Right forelimb (tissue), 1 donor: Measurements from ENCODE around the gene TUFT1.

Source experiments
- DNase-seq: peaks from one replicate; pipeline ENCODE4 v3.0.0-alpha.2; 2018

Gene TUFT1

GRCh38 chr1:151539321-151540020 is 638 bp upstream of the TUFT1 start:
- peak; percentile 75 for DNase-seq

DNA sequence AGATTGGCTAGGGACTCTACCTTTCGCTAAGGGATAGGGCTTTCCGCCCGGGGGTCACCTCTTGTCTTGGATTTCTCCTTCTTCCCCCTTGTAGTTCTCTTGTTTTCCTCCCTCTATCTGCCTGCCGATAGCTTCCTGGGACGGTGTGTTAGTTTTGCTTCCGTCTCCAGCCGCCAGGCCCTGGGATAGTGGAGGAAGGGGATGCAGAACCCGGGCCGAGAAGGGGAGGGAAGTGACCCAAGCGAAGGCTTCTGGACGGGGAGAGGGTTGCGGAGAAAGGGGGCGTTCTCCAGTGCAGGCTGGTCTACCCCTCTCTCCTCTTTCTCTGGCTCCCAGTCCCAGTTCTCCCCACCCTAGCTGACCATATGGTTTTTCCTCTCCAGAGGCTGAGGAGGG is 871 bp downstream of the TUFT1 start:
- no peak for DNase-seq

GRCh38 chr1:151541752-151542151 is 1.6 kb downstream of the TUFT1 start:
- DNase-seq = no peak

- DNase-seq = no peak
Measured at GRCh38 chr1:151542710-151543129, 2.6 kb downstream of the TUFT1 start.

DNA sequence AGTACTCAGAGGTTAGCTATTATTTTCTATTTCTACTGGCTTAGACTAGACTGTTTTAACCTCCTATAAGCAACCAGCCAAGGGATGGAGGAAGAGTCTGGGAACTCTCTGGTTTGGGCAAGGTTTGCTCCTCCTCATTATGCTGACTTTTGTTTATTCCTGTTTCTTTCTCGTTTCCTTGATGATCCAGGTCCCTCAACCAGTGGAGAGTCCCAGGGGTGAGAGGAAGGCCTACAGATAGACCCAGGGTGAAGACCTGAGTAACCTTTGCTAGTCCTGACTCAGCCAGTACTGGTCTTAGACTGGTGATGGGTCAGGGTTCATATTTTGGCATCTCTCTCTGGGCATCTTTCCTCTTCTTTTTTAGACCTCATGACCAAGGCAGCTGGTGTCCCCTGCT is 5.4 kb downstream of the TUFT1 start:
- DNase-seq = no peak

GRCh38 chr1:151546011-151546925 is 6.2 kb downstream of the TUFT1 start:
- DNase-seq = no peak

DNA sequence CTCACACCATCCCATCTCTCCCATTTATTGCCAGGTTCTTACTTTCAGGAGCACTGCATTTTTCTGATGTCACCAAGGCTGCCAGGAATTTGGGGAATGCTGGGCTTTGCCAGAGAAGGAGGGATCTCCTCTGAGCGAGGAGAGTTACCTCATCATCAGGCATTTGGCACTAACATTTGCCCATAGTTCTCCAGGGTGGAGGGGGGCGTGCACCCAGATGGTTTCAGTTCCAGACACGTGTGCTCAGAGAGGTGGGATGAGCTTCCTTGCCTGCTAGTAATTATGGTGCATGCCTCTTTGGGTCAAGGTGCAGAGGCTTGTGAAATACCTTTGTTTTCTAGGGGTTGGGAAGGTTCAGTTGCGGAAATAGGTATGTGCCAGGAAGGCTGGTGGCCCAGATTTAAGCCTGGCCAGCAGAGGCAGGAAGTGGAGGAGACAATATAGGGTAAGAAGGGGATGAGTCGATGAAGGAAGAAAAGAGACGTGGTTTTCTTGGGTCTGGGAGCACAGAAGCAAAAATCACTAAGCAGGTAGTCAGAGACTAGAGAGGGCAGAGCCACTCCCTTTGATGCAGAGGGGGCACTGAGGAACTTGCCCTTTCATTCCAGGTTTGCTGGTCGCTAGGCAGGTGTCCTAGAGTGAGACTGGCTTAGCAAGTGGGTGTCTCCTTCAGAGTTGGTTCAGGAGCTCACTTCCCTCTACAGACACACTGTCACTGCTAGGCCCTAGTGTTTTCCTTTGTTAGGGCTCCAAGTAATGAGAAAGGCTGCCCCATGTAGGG is 7.2 kb downstream of the TUFT1 start:
- peak; percentile 69 for DNase-seq

DNA sequence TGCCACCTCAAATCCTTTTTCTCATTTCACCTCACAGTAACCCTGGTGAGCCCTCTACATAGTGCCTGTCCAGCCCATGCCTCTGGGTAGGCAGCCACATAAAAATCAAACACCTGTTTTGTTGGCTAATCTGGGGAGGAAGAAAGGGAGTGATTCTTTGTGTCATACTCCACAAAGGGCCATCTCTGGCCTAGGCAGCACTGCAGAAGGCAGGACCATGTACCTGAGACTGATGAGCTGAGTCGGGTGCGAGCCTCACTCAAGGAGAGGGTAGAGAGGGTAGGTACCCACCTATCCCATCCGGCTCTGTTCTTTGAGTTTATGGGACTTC is 7.8 kb downstream of the TUFT1 start:
- DNase-seq = no peak

GRCh38 chr1:151549199-151549598 is 9.1 kb downstream of the TUFT1 start:
- no peak for DNase-seq

DNA sequence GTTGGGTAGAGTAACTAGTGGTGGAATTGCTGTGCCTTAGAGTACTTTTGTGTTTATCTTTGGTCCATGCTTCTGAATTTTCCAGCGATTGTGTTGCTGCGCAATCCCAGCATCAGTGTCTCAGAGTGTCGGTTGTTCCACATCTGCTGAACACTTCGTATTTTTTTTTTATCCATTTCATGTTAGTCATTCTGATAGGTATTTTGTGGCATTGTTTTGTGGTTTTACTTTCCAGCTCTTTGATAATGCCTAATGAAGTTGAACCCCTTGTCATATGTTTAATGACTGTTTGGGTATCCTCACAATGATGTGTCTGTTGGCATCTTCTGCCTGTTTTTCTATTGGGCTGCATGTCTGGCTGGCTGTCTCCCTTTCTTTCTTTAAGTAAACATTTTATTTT is 13.6 kb downstream of the TUFT1 start:
- no peak for DNase-seq

DNA sequence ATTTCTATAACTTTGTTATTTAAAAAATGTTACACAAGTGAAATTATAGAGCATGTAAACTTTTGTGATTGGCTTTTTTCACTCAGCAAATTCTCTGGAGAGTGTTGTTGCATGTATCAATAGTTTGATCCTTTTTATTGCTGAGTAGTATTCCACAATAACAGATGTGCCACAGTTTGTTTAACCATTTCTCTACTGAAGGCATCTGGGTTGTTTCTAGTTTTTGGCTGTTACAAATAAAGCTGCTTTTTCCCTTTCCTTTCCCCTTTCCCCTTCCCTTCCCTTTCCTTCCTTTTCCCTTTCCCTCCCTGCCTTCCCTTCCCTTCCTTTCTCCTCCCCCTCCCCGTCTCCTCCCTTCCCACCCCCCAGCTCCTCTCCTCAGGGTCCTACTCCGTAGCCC is 15.9 kb downstream of the TUFT1 start:
- no peak for DNase-seq

DNA sequence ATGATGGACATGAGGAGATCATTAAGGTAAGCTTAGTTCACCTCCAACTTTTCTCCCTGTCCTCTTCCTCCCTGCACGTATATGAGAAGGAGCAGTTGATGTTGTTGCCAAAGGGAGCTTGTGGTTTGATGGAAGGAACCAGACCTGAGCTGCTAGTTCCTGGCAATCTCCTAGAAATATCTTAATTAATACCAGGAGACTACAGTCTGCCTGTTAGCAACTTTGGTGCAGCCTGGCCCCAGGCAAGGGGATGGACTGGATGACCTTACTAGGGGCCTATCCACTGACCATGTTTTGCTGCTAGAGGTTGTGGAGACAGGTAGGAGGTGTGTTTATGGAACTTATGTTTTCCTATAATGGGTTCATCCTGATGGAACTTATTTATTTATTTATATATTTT is 22.6 kb downstream of the TUFT1 start:
- no peak for DNase-seq

GRCh38 chr1:151563376-151563775 is 23.3 kb downstream of the TUFT1 start:
- DNase-seq = no peak

- DNase-seq = no peak
Measured at GRCh38 chr1:151565502-151566189, 25.5 kb downstream of the TUFT1 start.

DNA sequence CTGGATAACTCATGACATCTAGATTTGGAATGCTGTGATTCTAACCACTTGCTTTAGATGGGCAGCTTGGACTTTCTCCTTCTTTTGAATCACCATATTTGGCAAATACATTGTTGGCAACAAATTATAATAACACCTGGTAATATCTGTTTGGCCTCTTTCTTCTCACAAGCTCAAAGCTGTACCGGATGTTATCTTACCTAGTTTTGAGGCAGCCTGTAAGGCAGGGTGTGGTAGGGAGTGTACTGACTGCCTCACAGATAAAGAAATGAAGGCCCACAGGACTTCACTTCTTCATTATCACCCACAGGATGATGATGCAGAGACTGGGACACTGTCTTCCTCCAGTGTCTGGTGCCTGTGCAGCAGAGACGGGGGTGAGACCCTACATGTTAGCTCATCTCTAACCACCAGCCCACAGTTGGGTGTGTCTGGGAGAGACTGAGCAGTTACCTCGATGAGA is 28.5 kb downstream of the TUFT1 start:
- DNase-seq = no peak

DNA sequence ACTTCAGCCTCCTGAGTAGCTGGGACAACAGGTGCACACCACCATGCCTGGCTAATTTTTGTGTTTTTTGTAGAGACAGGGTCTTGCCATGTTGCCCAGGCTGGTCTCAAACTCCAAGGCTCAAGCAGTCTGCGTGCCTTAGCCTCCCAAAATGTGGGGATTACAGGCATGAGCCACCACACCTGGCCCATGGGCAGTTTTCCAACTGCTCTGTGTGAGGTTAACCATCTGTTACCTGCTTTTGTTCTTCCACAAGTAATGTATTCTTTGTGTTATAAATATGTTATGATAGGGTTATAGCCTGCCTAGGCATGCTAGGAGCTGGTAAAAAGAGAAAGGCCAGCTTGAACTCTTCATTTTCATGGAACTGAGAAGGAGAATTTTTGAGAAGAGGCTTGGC is 30.7 kb downstream of the TUFT1 start:
- no peak for DNase-seq

DNA sequence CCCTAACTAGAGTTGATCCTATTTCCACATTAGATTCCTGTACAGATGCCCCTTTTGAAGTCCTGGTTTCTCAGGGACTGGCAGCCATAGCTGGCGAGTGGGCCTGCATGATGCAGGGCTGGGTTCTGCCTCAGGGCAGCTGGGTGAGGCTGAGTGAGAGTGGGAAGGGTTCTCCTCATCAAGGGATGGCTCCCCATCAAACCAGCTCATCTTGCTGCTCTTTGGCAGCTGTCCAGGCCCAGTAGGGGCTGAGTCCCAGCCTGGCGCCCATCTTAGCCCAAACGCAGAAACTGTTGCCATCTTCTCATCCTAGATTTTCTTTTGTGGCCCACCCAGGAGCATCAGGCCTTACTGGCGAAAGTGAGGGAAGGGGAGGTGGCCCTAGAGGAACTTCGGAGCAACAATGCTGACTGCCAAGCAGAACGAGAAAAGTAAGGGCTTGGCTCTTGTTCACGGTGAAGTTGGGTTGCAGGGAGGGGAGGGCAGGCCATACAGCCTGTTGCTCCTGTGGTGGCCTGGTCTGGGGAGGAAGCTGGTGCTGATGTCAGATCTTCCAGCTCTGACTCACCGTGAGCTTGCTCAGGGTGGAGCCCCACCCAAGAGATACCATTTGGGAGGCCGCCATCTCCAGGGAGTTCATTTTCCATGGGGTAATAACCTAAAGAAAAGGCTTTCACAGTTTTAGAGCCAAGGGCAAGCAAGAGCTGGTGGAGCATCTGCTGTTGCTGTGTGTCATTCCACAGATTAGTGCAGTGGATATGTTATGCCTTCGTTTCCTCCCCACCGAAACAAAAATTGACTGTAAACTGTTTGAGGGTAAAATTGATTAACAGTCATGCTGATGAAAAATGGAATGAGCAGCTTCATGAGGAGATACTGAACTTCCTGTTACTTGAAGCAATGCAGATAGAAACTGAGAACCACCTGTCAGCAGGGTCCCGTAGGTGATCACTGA is 34.7 kb downstream of the TUFT1 start:
- no peak for DNase-seq

DNA sequence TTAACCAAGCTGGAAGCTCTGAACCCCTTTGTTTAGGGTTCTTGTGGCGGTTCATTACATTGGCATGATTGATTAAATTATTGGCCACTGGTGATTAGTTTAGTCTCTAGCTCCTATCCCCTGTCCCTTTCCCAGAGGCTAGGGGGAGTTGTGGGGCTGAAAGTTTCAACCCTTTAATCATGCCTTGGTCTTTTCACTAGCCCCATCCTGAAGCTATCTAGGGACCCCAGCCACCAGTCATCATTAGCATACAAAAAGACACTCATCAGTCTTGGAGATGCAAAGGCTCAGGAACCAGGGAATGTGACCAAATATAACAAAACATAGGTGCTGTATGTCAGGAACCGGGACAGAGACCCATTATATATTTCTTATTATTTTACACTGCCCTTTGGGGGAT is 37.1 kb downstream of the TUFT1 start:
- no peak for DNase-seq

DNA sequence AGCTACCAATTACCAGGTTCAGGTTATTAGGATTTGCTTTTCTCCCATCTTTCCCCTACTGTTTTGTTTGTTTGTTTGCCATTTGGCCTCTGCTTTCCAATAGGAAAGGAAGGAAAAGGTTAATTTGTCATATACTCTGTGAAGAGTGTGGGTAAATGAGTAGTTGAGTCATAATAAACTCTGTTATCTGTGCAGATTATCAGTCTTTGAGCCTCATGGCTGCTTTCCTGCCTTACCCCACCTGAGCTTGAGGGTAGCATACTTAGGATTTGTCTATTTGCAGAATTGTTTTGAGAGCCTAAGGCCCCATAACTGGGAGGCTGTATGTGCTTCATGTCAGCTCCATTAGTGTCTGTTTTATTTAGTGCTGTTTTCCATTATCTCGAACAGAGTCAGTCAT is 38.8 kb downstream of the TUFT1 start:
- DNase-seq = no peak

- DNase-seq = no peak
Measured at GRCh38 chr1:151579436-151580225, 39.5 kb downstream of the TUFT1 start.

GRCh38 chr1:151581451-151581850 is 41.3 kb downstream of the TUFT1 start:
- peak; percentile 52 for DNase-seq
